A549 treated with RU486 at 1 μM for 4 hours (cell line): ENCODE measurements around the gene PLLP. TPM values are rescaled to one million over a fixed set of nuclear protein-coding genes. Genes with fewer than 3 reads are reported as not detected.

Experiments
- total RNA-seq: library from RNA; stranded (reverse); fragments of 200-300 nt; extraction: Qiagen RNA extraction; gene quantifications from 5 replicates; pipeline ENCODE4 v1.2.3, GENCODE V29; 2022; ENCODE audit warnings: low read depth

Gene PLLP
- total RNA-seq: 1.3 to 1.6 TPM (median 1.3 TPM) in 5 replicates

GRCh38 chr16:57284209-57284951 is at the start of gene PLLP:
Gene PLLP, minus strand, starts transcription at chr16:57284672. Its CDS starts 132 bp downstream, at chr16:57284540.

GRCh38 chr16:57244767-57245471 is 39.6 kb downstream of the PLLP start, which contains the start of gene ARL2BP:
Gene ARL2BP, plus strand, starts transcription at chr16:57245259. Its CDS starts 109 bp downstream, at chr16:57245368.

Other genes with a start within 250 kb of the PLLP start
- 32.0 to 46.3 TPM (median 41.6 TPM) in 5 replicates for gene CPNE2, start 192.1 kb downstream of the PLLP start, total RNA-seq
- 86.6 to 108 TPM (median 97.0 TPM) in 5 replicates for gene PSME3IP1, start 98.6 kb downstream of the PLLP start, total RNA-seq
- 20.2 to 29.1 TPM (median 25.0 TPM) in 5 replicates for gene RSPRY1, start 98.3 kb downstream of the PLLP start, total RNA-seq
- gene ARL2BP, start 39.4 kb downstream of the PLLP start, total RNA-seq: 60.5 to 73.7 TPM (median 72.9 TPM) in 5 replicates
- 0.06 to 0.08 TPM (median 0.06 TPM) in 3 of 5 replicates, not detected in the others for gene CCL22, start 74.1 kb upstream of the PLLP start, total RNA-seq
- 0.07 to 0.28 TPM (median 0.11 TPM) in 5 replicates for gene CX3CL1, start 87.8 kb upstream of the PLLP start, total RNA-seq
- gene CCL17, start 120.1 kb upstream of the PLLP start, total RNA-seq: not detected in 5 replicates
- gene CIAPIN1, start 162.7 kb upstream of the PLLP start, total RNA-seq: 72.0 to 86.3 TPM (median 75.6 TPM) in 5 replicates
- gene COQ9, start 162.8 kb upstream of the PLLP start, total RNA-seq: 40.0 to 55.2 TPM (median 50.3 TPM) in 5 replicates
- 102 to 170 TPM (median 106 TPM) in 5 replicates for gene POLR2C, start 178.0 kb upstream of the PLLP start, total RNA-seq
- gene DOK4, start 201.8 kb upstream of the PLLP start, total RNA-seq: 31.8 to 52.7 TPM (median 38.6 TPM) in 5 replicates